Sigmoid colon (tissue), 4 donors: Measurements from ENCODE around the gene CCDC81.

Experiments
- EP300 ChIP-seq, 4 donors: sonication (generic); formaldehyde crosslinking; IDR thresholded peaks; one replicate each; pipeline ENCODE4 v1.6.1; 2017; ENCODE audit warnings: antibody characterized with exemption in 4 of 4
- POLR2A ChIP-seq, 2 donors: fragments of 450-650 bp; IDR thresholded peaks; one replicate each; pipeline ENCODE4 v1.6.1; 2016; ENCODE audit warnings: antibody characterized with exemption in 2 of 2, mild to moderate bottlenecking in 2 of 2, moderate library complexity in 2 of 2
- POLR2AphosphoS5 ChIP-seq, 4 donors: sonication (generic); formaldehyde crosslinking; IDR thresholded peaks; one replicate each; pipeline ENCODE4 v1.6.1; 2017; ENCODE audit warnings: antibody characterized with exemption in 4 of 4
- TF ChIP-seq, protein P1 (sequence below), 4 experiments: fragments of 450-650 bp in 3 of 4; fragments of 200-600 bp in 1 of 4; IDR thresholded peaks; one replicate each; pipeline ENCODE4 v1.5.1; 2016 to 2019; ENCODE audit warnings: antibody characterized with exemption in 4 of 4, mild to moderate bottlenecking in 3 of 4, moderate library complexity in 2 of 4

GRCh38 chr11:86460461-86461385, 86.0 kb downstream of the CCDC81 start:
- TF ChIP-seq POLR2AphosphoS5 (IDR thresholded peaks at IDR 0.05) (no peak), POLR2A (IDR thresholded peaks at IDR 0.05) (no peak), EP300 (IDR thresholded peaks at IDR 0.05) (no peak)
- TF ChIP-seq, protein P1, sequence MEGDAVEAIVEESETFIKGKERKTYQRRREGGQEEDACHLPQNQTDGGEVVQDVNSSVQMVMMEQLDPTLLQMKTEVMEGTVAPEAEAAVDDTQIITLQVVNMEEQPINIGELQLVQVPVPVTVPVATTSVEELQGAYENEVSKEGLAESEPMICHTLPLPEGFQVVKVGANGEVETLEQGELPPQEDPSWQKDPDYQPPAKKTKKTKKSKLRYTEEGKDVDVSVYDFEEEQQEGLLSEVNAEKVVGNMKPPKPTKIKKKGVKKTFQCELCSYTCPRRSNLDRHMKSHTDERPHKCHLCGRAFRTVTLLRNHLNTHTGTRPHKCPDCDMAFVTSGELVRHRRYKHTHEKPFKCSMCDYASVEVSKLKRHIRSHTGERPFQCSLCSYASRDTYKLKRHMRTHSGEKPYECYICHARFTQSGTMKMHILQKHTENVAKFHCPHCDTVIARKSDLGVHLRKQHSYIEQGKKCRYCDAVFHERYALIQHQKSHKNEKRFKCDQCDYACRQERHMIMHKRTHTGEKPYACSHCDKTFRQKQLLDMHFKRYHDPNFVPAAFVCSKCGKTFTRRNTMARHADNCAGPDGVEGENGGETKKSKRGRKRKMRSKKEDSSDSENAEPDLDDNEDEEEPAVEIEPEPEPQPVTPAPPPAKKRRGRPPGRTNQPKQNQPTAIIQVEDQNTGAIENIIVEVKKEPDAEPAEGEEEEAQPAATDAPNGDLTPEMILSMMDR (IDR thresholded peaks at IDR 0.05) = no peak
